Stomach (tissue), 9 donors: ENCODE results near the gene PRTG. TPM values are rescaled to one million over a fixed set of nuclear protein-coding genes. Genes with fewer than 3 reads are reported as not detected.
"Not testable (repeated sequence)": the region's sequence is repeated elsewhere in the genome, so short reads cannot be mapped to it uniquely, and the experiment has no call there.

Source experiments
- DNase-seq, 2 donors: peaks; one replicate each; pipeline versions ENCODE4 v3.0.0 to v3.0.0-alpha.2; 2013 to 2019
- H3K27ac ChIP-seq, 5 donors: fragments of 200-600 bp in 4 of 5; sonication (generic) in 4 of 5; one replicate each; pipeline ENCODE4 v1.5.1; 2013 to 2019; ENCODE audit warnings: mild to moderate bottlenecking in 1 of 5, moderate library complexity in 1 of 5
- H3K27me3 ChIP-seq, 3 donors: fragments of 200-600 bp; sonication (generic); one replicate each; pipeline ENCODE4 v1.5.1; 2017 to 2019; ENCODE audit warnings: mixed run types in 1 of 3
- H3K36me3 ChIP-seq, 4 donors: fragments of 200-600 bp; sonication (generic); 1 replicate in 3 of 4; 2 replicates in 1 of 4; pipeline ENCODE4 v1.5.1; 2016 to 2019
- H3K4me1 ChIP-seq, 4 donors: fragments of 200-600 bp; sonication (generic); one replicate each; pipeline ENCODE4 v1.5.1; 2016 to 2019
- H3K4me3 ChIP-seq, 4 donors: fragments of 200-600 bp; sonication (generic) in 3 of 4; one replicate each; pipeline ENCODE4 v1.5.1; 2016 to 2019; ENCODE audit warnings: mild to moderate bottlenecking in 1 of 4
- H3K9me3 ChIP-seq, 4 donors: fragments of 200-600 bp; sonication (generic); one replicate each; pipeline ENCODE4 v1.5.1; 2016 to 2019
- CTCF ChIP-seq, 7 experiments: fragments of 450-650 bp in 4 of 7; fragments of 200-600 bp in 3 of 7; sonication (generic) in 3 of 7; IDR thresholded peaks; one replicate each; pipeline ENCODE4 v1.5.1; 2016 to 2019; ENCODE audit warnings: antibody characterized with exemption in 7 of 7, control low read depth in 2 of 7, mild to moderate bottlenecking in 1 of 7
- EP300 ChIP-seq: sonication (generic); formaldehyde crosslinking; IDR thresholded peaks from one replicate; pipeline ENCODE4 v1.6.1; 2017; ENCODE audit warnings: antibody characterized with exemption
- POLR2A ChIP-seq, 4 donors: fragments of 450-650 bp; IDR thresholded peaks; one replicate each; pipeline ENCODE4 v1.6.1; 2016; ENCODE audit warnings: antibody characterized with exemption in 4 of 4, control low read depth in 2 of 4, mild to moderate bottlenecking in 1 of 4, moderate library complexity in 1 of 4
- POLR2AphosphoS5 ChIP-seq, 3 donors: sonication (generic); formaldehyde crosslinking; IDR thresholded peaks; one replicate each; pipeline ENCODE4 v1.6.1; 2016; ENCODE audit warnings: antibody characterized with exemption in 3 of 3
- WGBS, 5 donors: extraction: QIAGEN DNeasy Blood & Tissue Kit in 3 of 5; methylation state at CpG; one replicate each; pipeline versions ENCODE4 v1.1.5 to v1.1.7; 2013 to 2018; 5-methylcytosine and 5-hydroxymethylcytosine counted together
- intact Hi-C: fragments of 100-400 bp; cut with DNase I; formaldehyde crosslinking; loops from one replicate; pipeline ENCODE4 v1.15.1; 2023; ENCODE audit warnings: low total_unique reads
- polyA plus RNA-seq, 3 donors: library from polyadenylated mRNA; stranded (reverse); fragments of 200-250 nt; gene quantifications; one replicate each; pipeline ENCODE4 v1.2.3, GENCODE V29; 2013
- total RNA-seq, 5 donors: library from RNA; depleted of rRNA; stranded (reverse); fragments of >200 nt; gene quantifications; one replicate each; pipeline versions ENCODE4 v1.1.0 to v1.2.3, GENCODE V29; 2014 to 2016
- donor health status: healthy with polysubstance abuse.
- donor health status: Bipolar disorder and iron deficiency.
- donor health status: healthy.

Gene PRTG
- total and polyA plus RNA-seq, 8 donors, result under 0.01 to 12.3 (median 0.63) TPM; not detected in 2

- Histone ChIP-seq H3K36me3 (no peaks in the 10 kb centered on the region), H3K27me3 (no peaks in the 10 kb centered on the region), H3K4me1 (no peaks in the 10 kb centered on the region), H3K4me3 (no peak overlapping the region), H3K27ac (no peak overlapping the region), H3K9me3 (no peaks in the 10 kb centered on the region)
- no peak for TF ChIP-seq EP300
- 45 to 60% (median 51%) methylated on average over 4 of the region's 4 CpGs for WGBS, 5 donors
- intact Hi-C loops, result no loop called here
- DNase-seq, result peak in 1 of 2 donors; percentile 34
Observed at GRCh38 chr15:55770261-55770660, 27.3 kb upstream of the PRTG start.

- Histone ChIP-seq H3K27ac (no peak overlapping the region), H3K4me3 (no peak overlapping the region), H3K4me1 (no peaks in the 10 kb centered on the region), H3K36me3 (no peaks in the 10 kb centered on the region), H3K9me3 (no peaks in the 10 kb centered on the region), H3K27me3 (no peaks in the 10 kb centered on the region)
- no peak for DNase-seq
- intact Hi-C loops, result no loop called here
- no peak for TF ChIP-seq EP300
- no peak for TF ChIP-seq CTCF (IDR thresholded peaks at IDR 0.05)
- TF ChIP-seq POLR2AphosphoS5 (IDR thresholded peaks at IDR 0.05), result no peak
- no peak for TF ChIP-seq POLR2A (IDR thresholded peaks at IDR 0.05)
- WGBS, 5 donors, result 76 to 83% (median 81%) methylated on average over 10 of the region's 10 CpGs
Observed at GRCh38 chr15:55768670-55769185, 25.8 kb upstream of the PRTG start.

- H3K9me3 ChIP-seq, result no peaks in the 10 kb centered on the region
- no peaks in the 10 kb centered on the region for H3K36me3 ChIP-seq
- WGBS, 5 donors, result 67 to 82% (median 74%) methylated on average over 4 of the region's 4 CpGs
- H3K4me1 ChIP-seq, result no peaks in the 10 kb centered on the region
- intact Hi-C loops, result no loop called here
- no peak overlapping the region for H3K4me3 ChIP-seq
- no peaks in the 10 kb centered on the region for H3K27me3 ChIP-seq
- TF ChIP-seq POLR2AphosphoS5 (IDR thresholded peaks at IDR 0.05), result no peak
- TF ChIP-seq POLR2A (IDR thresholded peaks at IDR 0.05), result no peak
- TF ChIP-seq EP300, result no peak
- TF ChIP-seq CTCF (IDR thresholded peaks at IDR 0.05), result no peak
- DNase-seq, result no peak
- no peak overlapping the region for H3K27ac ChIP-seq
Observed at GRCh38 chr15:55766676-55767075, 23.7 kb upstream of the PRTG start.

- 87 to 96% (median 95%) methylated on average over 6 of the region's 6 CpGs for WGBS, 5 donors
- intact Hi-C loops, result no loop called here
- TF ChIP-seq EP300 (no peak), POLR2AphosphoS5 (IDR thresholded peaks at IDR 0.05) (no peak), POLR2A (IDR thresholded peaks at IDR 0.05) (no peak), CTCF (IDR thresholded peaks at IDR 0.05) (no peak)
- Histone ChIP-seq H3K27ac (no peak overlapping the region), H3K27me3 (no peaks in the 10 kb centered on the region), H3K36me3 (no peaks in the 10 kb centered on the region), H3K9me3 (no peaks in the 10 kb centered on the region), H3K4me1 (no peaks in the 10 kb centered on the region), H3K4me3 (no peak overlapping the region)
- no peak for DNase-seq
Observed at GRCh38 chr15:55764398-55764797, 21.4 kb upstream of the PRTG start.

GRCh38 chr15:55758580-55758986, 15.6 kb upstream of the PRTG start:
- no peak for DNase-seq
- no peak overlapping the region for H3K27ac ChIP-seq
- TF ChIP-seq EP300, result no peak
- TF ChIP-seq POLR2AphosphoS5 (IDR thresholded peaks at IDR 0.05), result no peak
- no peak for TF ChIP-seq CTCF (IDR thresholded peaks at IDR 0.05)
- no peak for TF ChIP-seq POLR2A (IDR thresholded peaks at IDR 0.05)
- H3K27me3 ChIP-seq, result no peaks in the 10 kb centered on the region
- H3K36me3 ChIP-seq, result no peaks in the 10 kb centered on the region
- no peaks in the 10 kb centered on the region for H3K4me1 ChIP-seq
- no peaks in the 10 kb centered on the region for H3K9me3 ChIP-seq
- H3K4me3 ChIP-seq, result no peak overlapping the region
- intact Hi-C loops, result no loop called here
- WGBS, 5 donors, result 84 to 90% (median 88%) methylated on average over 7 to 13 of the region's 13 CpGs

- H3K9me3 ChIP-seq, H3K27ac ChIP-seq, H3K4me1 ChIP-seq, DNase-seq, intact Hi-C loops, H3K27me3 ChIP-seq, H3K4me3 ChIP-seq, H3K36me3 ChIP-seq: not testable (repeated sequence)
- 88 to 97% (median 93%) methylated on average over 5 of the region's 5 CpGs for WGBS, 5 donors
Observed at GRCh38 chr15:55753433-55753832, 10.5 kb upstream of the PRTG start.
